ENCODE measurements around the gene DSCAML1.

GRCh38 chr11:117606790-117607189 is 190.2 kb downstream of the DSCAML1 start:
- TF ChIP-seq EZH2 (IDR thresholded peaks at IDR 0.05; ENCODE audit: insufficient read depth, low read length), result no peak
- no peak for TF ChIP-seq CTCF (IDR thresholded peaks at IDR 0.05; ENCODE audit: insufficient read depth, low read depth, low read length)
